ENCODE data around the gene BICC1. TPM values are rescaled to one million over a fixed set of nuclear protein-coding genes. Genes with fewer than 3 reads are reported as not detected.

Gene BICC1
- total RNA-seq, 1 donor from 2014 or later, result 0.41 TPM

- H3K27me3 Mint-ChIP-seq (ENCODE audit: insufficient read depth, low read depth), result no peaks in the 10 kb centered on the region
- no peaks in the 10 kb centered on the region for H3K79me2 ChIP-seq (ENCODE audit: low read depth)
- no peak overlapping the region for H3K27ac Mint-ChIP-seq
- H3K4me1 Mint-ChIP-seq, result peaks cover 12% of the 10 kb centered on the region
- H3K9me3 ChIP-seq (ENCODE audit: low read depth), result no peaks in the 10 kb centered on the region
- no peaks in the 10 kb centered on the region for H3K36me3 Mint-ChIP-seq
- no peak overlapping the region for H3K4me3 Mint-ChIP-seq
- DNase-seq (ENCODE audit: low spot score), result no peak
- no peaks in the 10 kb centered on the region for H3K36me3 ChIP-seq
- no peak overlapping the region for H3K9ac ChIP-seq
- H3F3A ChIP-seq (ENCODE audit: low read depth), result peaks cover 4% of the 10 kb centered on the region
- no peaks in the 10 kb centered on the region for H3K4me1 ChIP-seq
- H3K4me2 ChIP-seq, result no peak overlapping the region
- H3K4me3 ChIP-seq, result no peak overlapping the region
- peaks cover 54% of the 10 kb centered on the region for H3K27me3 ChIP-seq
- peaks cover 8% of the 10 kb centered on the region for H4K20me1 ChIP-seq (ENCODE audit: low read depth)
- TF ChIP-seq EZH2 (IDR thresholded peaks at IDR 0.05) (no peak), EZH2phosphoT487 (IDR thresholded peaks at IDR 0.05) (no peak), CTCF (IDR thresholded peaks at IDR 0.05) (no peak)
- H3K9me3 Mint-ChIP-seq, result no peaks in the 10 kb centered on the region
- no peak overlapping the region for H3K27ac ChIP-seq
- no peak overlapping the region for H2AFZ ChIP-seq (replicated peaks)
These were observed 4.4 kb downstream of the BICC1 start for GRCh38 chr10:58517081-58517480.

- no peaks in the 10 kb centered on the region for H3K36me3 ChIP-seq
- Mint-ChIP-seq H3K4me3 (no peak overlapping the region), H3K4me1 (peaks cover 8% of the 10 kb centered on the region), H3K27me3 (ENCODE audit: insufficient read depth, low read depth) (no peaks in the 10 kb centered on the region), H3K36me3 (no peaks in the 10 kb centered on the region), H3K27ac (no peak overlapping the region), H3K9me3 (peaks cover 5% of the 10 kb centered on the region)
- H3K9ac ChIP-seq, result no peak overlapping the region
- H3F3A ChIP-seq (ENCODE audit: low read depth), result no peaks in the 10 kb centered on the region
- no peak overlapping the region for H3K27ac ChIP-seq
- no peaks in the 10 kb centered on the region for H3K4me1 ChIP-seq
- H3K4me3 ChIP-seq, result no peak overlapping the region
- H3K9me3 ChIP-seq (ENCODE audit: low read depth), result no peaks in the 10 kb centered on the region
- peaks cover 48% of the 10 kb centered on the region for H3K27me3 ChIP-seq
- no peak for DNase-seq (ENCODE audit: low spot score)
- TF ChIP-seq CTCF (IDR thresholded peaks at IDR 0.05), result no peak
- TF ChIP-seq EZH2phosphoT487 (IDR thresholded peaks at IDR 0.05), result no peak
- no peak for TF ChIP-seq EZH2 (IDR thresholded peaks at IDR 0.05)
- H4K20me1 ChIP-seq (ENCODE audit: low read depth), result peaks cover 3% of the 10 kb centered on the region
- no peak overlapping the region for H2AFZ ChIP-seq (replicated peaks)
- H3K4me2 ChIP-seq, result no peak overlapping the region
- no peaks in the 10 kb centered on the region for H3K79me2 ChIP-seq (ENCODE audit: low read depth)
These were observed 5.1 kb downstream of the BICC1 start for GRCh38 chr10:58517491-58518355.

DNA sequence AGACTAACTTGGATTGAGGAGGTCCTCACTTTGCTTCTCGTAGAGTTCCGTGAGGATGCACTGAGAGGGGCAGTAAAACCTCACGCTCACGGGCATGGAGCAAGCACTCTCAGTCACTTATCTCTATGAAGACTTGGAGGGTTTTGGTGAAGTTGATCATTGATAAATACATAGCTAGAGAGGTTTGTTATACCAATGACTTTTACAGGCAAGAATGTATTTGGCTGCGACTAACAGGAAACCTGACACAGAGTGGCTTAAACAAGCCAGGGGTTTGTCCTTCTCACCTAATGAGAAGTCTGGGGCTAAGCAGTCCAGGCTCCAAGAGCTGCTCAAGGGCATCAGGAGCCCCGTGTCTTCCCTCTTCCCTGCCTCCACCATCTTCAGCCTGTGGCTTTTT is 6.1 kb downstream of the BICC1 start:
- H3K27ac Mint-ChIP-seq, result no peak overlapping the region
- H3K9me3 Mint-ChIP-seq, result peaks cover 6% of the 10 kb centered on the region
- Histone ChIP-seq H3K4me3 (no peak overlapping the region), H3K36me3 (no peaks in the 10 kb centered on the region), H3K27me3 (peaks cover 39% of the 10 kb centered on the region), H4K20me1 (ENCODE audit: low read depth) (peaks cover 3% of the 10 kb centered on the region), H2AFZ (replicated peaks) (no peak overlapping the region), H3K9ac (no peak overlapping the region), H3K79me2 (ENCODE audit: low read depth) (no peaks in the 10 kb centered on the region), H3F3A (ENCODE audit: low read depth) (no peaks in the 10 kb centered on the region), H3K9me3 (ENCODE audit: low read depth) (no peaks in the 10 kb centered on the region), H3K27ac (no peak overlapping the region), H3K4me2 (no peak overlapping the region), H3K4me1 (no peaks in the 10 kb centered on the region)
- DNase-seq (ENCODE audit: low spot score), result no peak
- H3K4me3 Mint-ChIP-seq, result no peak overlapping the region
- H3K36me3 Mint-ChIP-seq, result no peaks in the 10 kb centered on the region
- peaks cover 6% of the 10 kb centered on the region for H3K4me1 Mint-ChIP-seq
- TF ChIP-seq CTCF (IDR thresholded peaks at IDR 0.05), result no peak
- TF ChIP-seq EZH2phosphoT487 (IDR thresholded peaks at IDR 0.05), result no peak
- no peak for TF ChIP-seq EZH2 (IDR thresholded peaks at IDR 0.05)
- H3K27me3 Mint-ChIP-seq (ENCODE audit: insufficient read depth, low read depth), result no peaks in the 10 kb centered on the region
